Germinal center (tissue), 1 donor: Measurements from ENCODE around the gene TRIM50.
"Not testable (repeated sequence)": the region's sequence is repeated elsewhere in the genome, so short reads cannot be mapped to it uniquely, and the experiment has no call there.

Source experiments
- DNase-seq: peaks from one replicate; pipeline ENCODE4 v3.0.0; 2012; ENCODE audit warnings: mixed read lengths, low spot score

TRIM50 gene

DNA sequence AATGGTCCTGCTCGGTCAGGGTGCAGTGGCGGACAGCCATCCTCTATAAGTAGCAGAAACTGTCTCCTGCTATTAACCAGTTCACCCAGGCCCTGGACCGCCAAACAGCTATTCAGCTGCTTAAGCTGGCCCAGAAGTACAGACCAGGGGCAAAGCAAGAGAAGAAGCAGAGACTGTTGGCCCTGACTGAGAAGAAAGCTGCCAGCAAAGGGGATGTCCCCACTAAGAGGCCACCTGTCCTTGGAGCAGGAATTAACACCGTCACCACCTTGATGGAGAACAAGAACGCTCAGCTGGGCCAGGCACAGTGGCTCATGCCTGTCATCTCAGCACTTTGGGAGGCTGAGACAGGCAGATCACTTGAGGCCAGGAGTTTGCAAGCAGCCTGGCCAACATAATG, 13.6 kb downstream of the TRIM50 start:
- DNase-seq, result no peak

DNA sequence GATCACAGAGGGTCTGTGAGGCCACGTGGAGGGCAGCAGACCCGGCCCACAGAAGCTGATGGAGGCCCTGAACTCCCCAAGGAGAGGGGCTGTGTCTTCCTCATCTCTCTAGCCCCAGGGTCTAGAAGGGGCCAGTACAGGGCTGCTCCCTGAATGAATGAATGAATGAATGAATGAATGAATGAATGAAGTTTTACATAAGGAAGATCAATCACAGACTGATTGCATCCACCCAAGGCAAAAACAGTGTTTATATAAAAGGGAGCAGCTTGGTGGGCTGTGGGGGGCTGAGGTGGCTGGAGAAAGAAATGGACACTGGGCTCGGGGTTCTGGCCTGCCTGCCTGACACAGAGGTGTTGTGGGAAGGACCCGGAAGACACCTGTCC, 14.4 kb downstream of the TRIM50 start:
- no peak for DNase-seq

DNA sequence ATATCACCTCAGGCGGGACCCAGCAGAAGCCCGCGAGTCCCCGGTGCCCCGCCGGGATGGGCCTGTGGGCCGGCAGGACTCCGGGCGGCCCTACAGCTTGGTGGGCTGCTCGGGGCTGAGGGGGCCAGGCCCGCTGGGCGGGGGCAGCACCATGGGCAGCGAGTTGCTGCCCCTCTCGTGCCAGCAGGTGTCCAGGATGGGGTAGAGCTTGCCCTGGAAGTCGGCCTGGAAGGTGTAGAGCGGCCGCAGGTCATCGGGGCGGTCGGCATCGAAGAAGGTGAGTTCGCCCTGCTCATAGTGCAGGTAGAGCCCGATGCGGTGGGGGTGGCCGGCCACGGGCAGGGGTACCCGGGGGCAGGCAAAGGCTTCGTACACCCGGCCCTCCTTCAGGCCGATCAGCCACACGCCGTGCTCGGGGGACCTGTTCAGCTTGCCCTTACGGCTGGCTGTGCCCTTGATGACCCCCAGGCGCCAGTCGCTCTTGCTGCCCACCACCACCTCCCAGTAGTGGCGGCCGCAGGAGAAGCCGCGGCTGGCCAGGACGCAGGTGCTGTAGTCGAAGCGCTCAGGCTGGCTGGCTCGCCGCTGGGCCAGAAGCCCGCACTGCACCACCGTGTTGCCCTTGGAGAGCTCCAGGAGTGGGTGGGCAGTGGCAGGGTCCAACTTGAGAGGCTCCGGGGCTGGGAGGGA, 14.9 kb downstream of the TRIM50 start:
- DNase-seq, result no peak

DNA sequence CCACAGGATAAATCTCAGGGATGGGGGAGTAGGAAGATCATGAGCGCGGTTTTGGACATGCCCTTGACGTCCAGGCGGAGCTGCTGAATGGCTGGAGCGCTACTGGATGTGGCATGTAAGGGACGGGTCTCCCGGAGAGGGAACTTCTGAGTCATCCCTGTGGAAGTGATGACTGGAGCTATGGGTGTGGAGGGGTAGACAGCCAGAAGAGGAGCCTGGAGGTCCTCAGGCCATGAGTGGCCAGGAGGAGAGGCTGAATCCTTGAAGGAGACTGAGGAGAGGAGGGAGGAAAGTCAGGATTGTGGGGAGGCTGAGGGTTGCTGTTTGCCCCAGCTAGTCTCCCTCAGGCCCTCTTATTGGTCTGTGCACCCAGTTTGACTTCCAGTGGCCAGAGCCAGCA, 16.5 kb downstream of the TRIM50 start:
- not testable (repeated sequence) for DNase-seq

DNA sequence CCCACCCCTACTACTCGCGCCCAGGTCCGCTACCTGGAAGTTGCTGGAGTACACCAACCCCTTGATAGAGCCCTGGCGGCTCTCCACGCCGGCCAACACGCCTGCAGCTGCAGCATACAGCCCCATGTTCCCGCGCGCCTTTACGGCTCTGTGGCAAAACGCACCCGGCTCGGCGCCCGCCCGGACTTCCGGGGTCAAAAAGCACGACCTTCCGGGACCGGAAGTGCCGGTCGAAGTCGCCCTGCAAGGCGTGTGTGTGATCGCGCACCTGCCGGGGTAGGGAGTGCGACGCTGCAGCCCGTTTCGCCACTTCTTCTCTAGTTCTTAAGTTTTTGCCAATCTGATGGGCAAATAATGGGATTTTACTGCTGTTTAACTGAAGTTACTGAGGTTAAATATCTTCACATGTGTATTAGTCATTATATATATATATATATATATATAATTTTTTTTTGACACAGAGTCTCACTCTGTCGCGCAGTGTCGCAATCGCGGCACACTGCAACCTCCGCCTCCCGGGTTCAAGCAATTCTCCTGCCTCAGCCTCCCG, 19.1 kb downstream of the TRIM50 start, which contains the start of gene NSUN5:
NSUN5 (minus strand) TSS at position 162 of the 550 bp plus-strand sequence; CDS start at position 126, 36 bp downstream.
- DNase-seq, result peak; percentile 90

DNA sequence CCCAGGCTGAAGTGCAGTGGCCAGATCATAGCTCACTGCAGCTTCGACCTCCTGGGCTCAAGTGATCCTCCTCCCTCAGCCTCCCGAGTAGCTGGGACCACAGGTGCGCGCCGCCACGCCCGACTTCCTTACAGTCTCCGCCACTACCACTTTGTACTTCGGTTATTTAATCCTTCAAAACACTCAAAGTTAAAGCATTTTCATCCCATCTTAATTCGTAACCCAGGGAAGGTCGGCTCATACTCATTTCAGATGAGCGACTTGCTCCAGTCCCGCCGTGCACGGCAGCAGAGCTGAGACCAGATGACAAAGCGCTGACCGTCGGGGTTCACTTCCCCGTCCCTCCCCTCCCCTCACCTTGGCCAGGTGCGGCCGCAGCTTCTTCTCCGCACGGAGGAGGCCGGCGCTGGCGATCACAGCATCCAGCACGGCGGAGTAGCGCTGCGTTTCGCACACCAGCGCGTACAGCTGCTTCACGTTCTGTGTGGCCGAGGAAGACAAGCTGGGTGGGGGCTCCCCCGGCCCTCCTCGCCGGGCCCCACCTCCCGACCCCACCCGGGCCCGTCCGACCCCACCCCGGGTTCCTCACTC, 19.7 kb downstream of the TRIM50 start:
- no peak for DNase-seq

DNA sequence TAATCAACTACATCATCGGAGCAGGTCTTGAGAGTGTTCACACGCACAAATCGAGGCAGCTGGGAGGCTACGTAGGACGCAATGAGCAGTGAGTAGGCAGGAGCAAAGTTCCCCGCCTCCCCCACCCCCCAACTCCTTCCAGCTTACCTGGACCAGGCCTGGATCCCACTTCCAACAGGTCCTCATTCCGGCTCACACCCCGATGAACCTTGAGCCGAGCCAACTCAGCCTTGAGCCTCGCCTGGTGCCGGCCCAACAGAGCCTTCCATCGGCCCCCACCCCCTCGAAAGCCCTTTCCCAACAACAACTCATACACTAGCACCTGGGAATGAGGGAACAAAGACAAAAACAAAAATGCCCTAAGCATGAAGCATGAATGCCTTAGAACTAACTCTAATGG, 20.4 kb downstream of the TRIM50 start:
- DNase-seq, result no peak

DNA sequence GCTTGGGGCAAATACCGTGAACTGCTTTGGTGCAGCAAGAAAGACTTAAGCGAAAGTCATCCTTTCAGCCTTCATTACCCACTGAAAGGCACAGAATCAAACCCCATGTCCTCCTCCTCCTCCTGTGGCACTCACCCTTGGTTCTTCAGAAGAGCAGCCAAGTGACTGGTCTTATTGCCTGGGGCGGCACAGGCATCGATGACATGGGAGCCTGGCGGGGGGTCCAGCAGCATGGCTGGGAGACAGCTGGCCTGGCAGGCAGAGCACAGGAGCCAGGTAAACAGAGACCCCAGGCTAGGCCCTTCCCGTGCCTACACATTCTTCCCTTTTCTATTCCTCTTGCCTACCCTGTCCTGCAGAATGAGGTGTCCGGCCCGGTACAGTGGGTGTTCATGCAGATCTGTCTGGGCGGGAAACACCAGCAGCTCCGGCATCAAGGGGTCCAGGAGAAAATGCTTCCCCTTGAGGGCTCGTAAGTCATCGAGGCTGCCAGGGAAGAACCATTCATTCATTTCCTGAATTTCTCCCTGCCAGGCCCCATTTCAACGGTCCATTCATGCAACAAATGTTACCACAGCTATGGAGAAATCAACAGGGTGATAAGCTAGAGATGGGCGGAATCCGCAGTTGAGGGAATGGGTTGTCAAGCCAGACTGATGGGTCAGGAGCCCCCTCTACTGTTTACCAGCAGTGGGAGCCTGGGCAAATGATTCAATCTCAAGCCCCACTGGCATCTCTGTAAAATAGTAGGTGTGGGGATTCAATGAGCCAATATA, 23.1 kb downstream of the TRIM50 start:
- DNase-seq, result not testable (repeated sequence)

DNA sequence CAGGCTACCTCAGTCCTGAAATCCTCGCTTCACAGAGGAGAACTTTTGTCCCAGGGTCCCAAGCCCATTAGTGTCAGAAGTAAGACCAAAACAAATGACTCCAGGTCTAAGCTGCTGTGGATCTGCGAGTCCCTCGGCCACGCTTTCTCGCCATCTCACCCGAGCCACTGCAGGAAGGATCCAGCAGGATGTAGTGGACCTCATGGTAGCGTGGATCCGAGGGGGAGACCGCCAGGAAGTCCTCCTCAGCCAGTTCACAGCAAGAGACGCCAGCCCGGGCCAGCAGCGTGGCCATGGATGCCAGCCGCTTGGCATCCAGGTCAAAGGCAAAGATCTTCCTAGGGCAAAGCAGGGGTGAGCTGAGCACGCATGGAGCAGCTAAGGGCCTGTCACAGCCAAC, 23.8 kb downstream of the TRIM50 start:
- DNase-seq, result no peak

DNA sequence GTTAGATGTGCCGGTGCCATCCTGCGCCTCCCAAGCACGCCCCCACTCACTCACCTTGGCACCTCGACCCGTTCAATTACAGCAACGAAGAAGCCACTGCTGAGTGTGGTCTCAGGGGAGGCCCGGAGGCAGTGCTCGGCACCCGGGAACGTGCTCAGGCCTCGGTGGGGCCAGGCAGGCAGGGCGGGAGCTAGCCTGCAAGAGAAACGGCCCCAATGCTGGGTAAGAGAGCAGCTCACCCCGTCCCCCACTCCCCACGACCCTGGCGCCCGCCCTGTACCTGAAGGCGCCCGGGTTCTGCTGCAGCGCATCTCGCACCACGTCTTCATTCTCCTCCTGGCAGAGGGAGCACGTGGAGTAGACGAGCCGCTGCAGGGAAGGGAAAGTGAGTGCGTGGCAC, 24.3 kb downstream of the TRIM50 start:
- no peak for DNase-seq

DNA sequence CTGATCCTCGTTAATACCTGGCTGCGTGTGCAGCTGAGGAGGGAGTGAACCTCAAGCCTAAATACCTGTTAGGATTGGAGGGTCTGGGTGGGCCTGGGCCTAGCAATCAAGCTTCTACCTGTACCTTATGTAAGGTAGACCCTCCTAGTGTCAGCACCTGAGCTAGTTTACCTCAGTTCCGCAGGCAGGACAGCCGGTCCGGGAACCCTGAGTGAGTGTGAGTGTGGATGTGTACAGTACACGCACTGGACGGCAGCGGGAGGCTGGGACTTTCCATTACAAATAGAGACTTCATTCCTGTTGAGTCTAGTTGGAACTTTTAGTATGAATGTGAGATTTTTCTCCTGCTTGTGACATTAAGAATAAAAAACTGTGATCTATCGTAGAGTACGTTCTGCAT, 25.0 kb downstream of the TRIM50 start:
- DNase-seq, result not testable (repeated sequence)

DNA sequence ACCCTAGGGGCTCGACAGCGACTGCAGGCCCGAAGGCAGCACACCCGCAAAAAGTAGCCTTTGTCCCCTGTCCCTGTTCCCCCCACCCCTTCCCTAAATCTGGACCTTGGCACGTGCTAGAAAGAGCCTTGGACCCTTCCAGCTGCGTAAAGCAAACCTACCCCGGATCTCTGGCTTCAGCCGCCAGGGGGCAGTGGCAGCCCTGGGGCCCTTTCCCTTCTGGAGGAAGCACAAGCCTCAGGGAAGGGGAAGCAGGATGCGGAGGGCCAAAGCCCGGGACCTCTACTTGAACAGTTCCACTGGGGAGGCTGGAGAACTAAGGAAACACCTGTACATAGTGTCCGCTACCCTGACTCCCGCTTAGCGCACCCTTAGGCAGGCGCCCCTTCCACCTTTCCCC, 26.8 kb downstream of the TRIM50 start:
- DNase-seq, result not testable (repeated sequence)

DNA sequence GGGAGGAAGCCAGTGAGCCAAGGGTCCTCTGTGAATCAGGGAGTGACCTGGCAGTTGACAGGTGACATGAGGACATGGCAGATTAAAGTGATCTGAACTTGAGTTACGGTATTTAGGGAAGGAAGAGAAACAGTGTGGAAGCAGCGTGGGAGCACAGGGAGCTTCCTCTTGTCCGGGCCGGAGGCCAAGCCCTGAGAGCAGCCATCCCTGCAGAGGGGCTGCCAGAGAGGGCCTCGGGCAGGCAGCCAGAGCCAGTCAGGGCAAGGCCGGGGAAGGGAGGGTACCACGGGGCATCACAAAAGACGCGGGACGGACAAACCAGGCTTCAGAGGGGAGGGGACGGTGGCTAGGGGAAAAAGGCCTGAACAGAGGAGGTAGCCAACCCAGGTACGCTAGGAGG, 28.1 kb downstream of the TRIM50 start:
- DNase-seq, result not testable (repeated sequence)

DNA sequence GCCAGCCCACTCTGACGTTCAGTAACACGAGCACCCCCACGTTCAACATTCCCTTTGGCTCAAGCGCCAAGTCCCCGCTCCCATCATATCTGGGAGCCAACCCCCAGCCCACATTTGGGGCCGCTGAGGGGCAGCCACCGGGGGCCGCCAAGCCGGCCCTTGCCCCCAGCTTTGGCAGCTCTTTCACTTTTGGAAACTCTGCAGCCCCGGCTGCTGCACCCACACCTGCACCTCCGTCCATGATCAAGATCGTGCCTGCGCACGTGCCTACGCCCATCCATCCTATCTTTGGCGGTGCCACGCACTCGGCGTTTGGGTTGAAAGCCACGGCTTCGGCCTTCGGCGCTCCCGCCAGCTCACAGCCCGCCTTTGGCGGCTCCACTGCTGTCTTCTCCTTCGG, 30.2 kb downstream of the TRIM50 start:
- not testable (repeated sequence) for DNase-seq

DNA sequence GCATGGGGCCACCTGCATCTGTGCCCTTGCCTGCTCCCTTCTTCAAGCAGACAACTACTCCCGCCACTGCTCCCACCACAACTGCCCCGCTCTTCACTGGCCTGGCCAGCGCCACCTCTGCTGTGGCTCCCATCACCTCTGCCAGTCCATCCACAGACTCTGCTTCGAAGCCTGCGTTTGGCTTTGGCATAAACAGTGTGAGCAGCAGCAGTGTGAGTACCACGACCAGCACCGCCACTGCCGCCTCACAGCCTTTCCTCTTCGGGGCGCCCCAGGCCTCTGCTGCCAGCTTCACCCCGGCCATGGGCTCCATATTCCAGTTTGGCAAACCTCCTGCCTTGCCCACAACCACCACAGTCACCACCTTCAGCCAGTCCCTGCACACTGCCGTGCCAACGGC, 30.6 kb downstream of the TRIM50 start:
- not testable (repeated sequence) for DNase-seq

DNA sequence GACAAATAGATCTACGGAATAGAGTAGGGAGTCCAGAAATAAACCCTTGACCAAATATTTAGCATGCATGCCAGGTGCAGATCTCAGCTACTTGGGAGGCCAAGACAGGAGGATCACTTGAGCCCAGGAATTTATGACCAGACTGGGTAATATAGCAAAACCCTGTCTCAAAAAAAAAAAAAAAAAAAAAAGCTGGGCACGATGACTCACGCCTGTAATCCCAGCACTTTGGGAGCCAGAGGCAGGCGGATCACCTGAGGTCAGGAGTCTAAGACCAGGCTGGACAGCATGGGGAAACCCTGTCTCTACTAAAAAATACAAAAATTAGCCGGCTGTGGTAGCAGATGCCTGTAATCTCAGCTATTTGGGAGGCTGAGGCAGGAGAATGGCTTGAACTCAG, 50.7 kb downstream of the TRIM50 start:
- DNase-seq, result not testable (repeated sequence)

DNA sequence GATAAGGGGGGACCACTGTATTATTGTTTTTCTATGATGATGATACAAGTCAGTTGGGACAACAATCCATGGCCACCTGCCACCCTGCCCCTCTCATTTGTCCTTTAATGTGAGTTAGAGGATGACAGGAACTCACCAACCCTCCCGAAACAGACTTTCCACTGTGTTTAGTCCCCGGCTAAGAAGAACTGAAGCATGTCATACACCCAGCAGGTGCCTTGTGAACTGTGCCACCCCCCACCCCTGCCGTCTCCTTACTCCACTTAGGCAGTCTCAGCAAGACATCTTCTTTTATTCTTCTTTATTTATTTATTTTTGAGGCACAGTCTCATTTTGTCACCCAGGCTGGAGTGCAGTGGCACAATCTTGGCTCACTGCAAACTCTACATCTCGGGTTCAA, 60.1 kb downstream of the TRIM50 start:
- not testable (repeated sequence) for DNase-seq

DNA sequence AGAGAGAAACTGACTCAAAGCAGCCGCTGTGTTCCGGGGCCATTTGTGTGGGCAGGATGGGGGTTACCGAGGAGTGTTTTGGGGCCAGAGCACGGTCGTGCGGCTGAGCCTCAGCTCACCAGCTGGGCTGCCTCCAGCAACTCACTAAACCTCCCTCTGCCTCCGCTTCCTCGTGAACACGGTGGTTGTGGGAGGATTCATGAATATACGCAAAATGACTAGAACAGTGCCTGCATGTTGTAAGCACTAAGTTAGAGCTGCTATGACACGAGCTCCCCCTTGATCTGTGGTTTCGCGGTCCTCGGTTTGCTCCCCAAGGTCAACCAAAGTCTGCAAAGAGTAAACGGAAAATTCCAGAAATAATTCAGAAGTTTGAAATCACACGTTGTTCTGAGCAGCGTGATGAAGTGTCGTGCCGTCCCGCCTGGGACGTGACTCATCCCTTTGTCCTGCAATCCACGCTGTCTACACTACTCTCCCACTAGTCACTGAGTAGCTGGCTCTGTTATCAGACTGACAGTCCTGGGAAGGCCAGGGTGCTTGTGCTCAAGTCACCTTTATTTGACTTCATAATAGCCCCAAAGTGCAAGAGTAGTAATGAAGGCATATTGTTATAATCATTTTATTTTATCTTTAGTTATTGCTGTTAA, 61.0 kb downstream of the TRIM50 start:
- DNase-seq, result not testable (repeated sequence)
